Epidermal melanocyte (primary cell): ENCODE measurements around the gene MDFI.

ENCODE experiments used
- DNase-seq: peaks from one replicate; pipeline ENCODE4 v3.0.0; 2011; ENCODE audit warnings: low spot score; ENCODE audit not compliant: insufficient read length

Gene MDFI

GRCh38 chr6:41649596-41649995 lies 11.3 kb downstream of the MDFI start:
- DNase-seq, result no peak

DNA sequence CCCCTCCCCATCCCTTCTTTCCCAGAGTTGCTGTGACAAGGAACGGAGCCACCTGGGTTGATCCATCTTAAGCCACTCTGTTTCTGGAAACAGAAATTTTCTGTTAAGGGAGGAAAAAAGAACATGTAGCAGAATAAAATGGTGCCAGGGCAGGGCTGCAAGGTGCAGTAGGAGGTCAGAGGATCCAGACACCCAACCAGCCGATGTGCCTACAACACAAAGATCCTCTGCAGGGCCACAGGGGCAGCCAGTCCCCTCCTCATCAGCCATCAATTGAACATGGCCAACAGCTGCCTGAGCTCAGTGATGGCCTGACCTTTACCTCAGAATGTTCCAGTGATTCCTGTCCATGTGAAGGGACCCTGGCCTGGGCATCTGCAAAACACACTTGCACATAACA lies 11.9 kb downstream of the MDFI start:
- no peak for DNase-seq

GRCh38 chr6:41651246-41651961 lies 13.1 kb downstream of the MDFI start:
- no peak for DNase-seq

DNA sequence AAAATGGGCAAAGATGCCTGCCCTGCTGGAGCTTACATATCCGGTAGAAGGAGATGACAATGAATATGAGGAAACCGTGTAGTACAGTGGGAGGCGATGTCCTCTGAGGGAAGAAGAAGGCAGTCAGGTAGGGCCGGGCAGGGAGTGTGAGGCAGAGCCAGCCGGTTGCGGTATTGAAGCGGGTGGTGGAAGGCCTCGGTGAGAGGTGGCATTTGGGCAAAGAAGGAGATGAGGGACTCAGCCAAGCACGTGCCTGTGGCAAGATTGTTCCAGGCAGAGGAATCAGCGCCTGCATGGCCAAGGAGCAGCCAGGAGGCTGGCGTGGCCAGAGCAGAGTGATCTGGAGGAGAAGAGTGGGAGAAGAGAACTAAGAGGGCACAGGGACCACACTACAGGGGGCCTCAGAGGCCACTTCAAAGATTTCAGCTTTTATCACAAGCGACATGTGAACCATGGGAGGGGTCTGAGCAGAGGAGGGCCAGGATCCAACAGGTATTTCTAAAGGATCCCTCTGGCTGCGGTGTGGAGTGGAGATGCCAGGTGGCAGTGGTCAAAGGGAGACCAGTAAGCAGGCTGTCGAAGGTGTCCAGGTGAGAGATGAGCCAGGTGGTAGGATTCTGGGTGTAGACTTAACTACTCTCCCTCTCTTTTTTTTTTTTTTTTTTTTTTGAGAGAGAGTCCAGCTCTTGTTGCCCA lies 13.8 kb downstream of the MDFI start:
- DNase-seq, result no peak

DNA sequence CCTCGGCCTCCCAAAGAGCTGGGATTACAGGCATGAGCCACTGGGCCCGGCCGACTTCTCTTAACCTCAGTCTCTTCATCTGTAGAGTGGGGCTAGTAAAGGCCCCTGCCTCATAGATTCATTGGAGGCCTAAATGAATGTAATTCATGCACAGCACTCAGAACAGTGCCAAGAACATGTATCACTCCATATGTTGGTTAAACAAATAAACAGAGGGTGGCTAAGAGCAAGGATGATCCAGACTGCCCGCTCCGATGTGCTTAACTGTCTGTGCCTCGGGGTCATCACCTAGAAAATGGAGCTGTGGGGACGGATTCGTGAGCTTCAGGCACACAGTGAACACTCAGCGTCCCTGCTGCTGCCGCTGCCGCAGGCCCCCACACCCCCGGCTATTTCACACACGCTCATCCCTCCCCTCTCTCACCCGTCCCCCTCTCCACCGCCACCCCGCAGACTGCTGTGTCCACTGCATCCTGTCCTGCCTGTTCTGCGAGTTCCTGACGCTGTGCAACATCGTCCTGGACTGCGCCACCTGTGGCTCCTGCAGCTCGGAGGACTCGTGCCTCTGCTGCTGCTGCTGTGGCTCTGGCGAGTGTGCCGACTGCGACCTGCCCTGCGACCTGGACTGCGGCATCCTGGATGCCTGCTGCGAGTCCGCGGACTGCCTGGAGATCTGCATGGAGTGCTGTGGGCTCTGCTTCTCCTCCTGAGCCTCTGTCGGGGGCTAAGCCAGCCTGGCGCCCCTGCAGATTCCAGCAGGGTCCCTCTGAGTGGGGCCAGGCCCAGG lies 14.8 kb downstream of the MDFI start:
- no peak for DNase-seq

- no peak for DNase-seq
Measured at GRCh38 chr6:41653691-41654090, 15.4 kb downstream of the MDFI start.

DNA sequence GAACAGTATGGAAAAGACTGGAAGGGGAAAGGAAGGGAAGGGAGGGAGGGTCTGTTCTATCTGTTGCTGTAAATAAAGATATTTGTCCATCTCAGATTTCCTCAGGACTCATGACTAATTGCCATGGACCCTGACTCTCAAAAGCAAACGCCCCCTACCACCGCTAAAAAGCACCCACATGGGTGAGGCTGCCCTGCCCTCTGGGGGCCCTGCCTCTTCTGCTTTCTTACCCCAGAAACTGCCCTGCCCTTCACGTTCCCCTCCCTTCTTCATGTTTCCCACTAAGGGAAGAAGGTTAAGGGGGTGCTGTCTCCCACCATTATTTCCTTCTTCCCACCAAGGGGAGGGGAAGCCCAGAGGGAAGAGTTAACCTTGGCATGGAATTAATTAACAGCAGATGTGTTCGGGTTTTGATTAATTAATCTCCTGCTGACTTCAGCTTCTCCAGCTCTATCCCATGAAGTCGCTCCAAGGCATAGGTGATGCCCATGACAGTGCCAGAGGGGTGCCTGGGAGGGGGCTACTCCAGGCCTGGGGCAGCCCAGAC lies 16.0 kb downstream of the MDFI start:
- no peak for DNase-seq

DNA sequence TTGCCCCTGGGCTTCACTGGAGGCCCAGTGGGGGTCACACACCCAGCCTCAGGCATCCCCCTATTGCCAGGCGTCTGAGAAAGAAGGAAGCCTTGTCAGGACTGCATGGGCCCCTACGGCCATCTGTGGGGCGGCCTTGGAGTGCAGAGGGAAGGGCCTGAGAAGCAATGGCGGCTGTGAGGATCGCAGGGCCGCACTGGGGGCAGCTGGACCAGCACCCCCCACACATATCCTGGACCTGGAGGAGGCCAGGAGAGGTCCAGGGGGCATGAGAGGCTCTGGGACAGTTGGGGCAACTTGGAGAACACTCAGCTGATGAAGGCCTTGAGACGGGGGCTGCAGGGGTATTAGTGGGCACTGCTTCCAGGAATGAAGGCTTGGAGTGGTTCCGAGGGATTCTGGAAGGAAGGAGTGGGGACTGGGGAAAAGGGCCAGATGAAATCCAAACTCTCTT lies 16.5 kb downstream of the MDFI start:
- DNase-seq, result no peak

DNA sequence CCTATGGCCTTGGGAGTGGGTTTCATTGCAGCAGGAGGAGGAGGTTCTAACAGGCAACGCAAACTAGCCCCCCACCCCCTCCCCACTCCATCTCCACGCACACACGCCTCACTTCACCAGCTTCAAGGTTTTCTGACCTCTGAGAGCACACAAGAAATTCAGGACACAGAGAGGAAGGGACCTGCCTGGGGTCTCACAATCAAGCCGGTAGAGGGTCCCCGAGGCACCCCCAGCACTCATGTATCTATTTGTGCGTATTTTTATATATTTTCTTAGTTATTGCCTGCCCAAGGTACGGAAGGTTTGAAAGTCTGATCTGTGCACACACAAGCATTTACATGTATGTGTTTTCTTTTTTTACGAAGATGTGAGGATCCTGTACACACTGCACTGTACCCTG lies 16.9 kb downstream of the MDFI start:
- DNase-seq, result no peak

DNA sequence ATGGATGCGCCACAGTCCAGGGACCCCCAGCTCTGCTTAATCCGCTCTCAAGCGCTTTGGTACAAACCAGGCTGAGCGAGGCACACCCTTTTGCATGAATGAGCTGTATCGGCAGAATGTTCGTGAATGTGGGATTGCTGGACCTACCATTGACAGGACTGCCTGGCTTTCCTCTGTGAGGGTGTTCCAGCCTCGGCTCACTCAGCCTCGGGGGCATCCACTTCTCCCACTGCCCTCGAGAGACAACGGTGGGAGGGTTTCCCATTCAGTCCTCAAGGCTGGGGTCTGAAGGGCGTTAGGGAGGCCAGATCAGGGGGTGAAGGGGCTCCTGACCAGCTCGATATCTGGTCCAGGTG lies 17.4 kb downstream of the MDFI start:
- no peak for DNase-seq

DNA sequence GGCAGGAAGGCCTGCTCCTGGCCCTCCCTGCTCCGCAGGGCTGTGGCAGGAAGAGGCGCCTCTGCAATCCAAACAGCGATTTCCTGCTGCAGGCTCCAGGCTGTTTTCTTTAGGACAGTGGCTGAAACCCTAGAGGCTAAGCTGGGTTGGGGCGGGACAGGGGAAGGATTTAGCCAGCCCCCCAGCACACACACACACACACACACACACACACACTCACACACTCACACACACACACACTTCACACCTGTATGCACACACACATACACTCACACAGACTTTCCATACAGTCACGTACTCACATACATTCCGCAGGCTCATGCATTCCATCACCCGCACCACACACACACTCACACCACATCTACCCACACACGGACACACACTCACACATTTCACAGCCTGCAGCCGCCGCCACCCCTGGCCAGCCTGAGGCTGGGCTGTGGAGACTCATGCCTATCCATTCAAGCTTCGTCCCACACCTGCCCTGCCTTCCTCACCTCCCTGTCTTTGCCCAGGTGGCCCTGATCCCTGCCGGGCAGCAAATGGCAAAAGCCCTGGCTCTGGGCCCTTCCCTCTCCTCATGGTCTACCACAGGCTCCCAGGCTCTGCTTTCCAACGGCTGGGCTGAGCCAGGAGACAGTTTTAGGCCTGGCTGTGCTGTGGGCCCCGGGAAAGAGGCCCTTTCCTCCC lies 17.9 kb downstream of the MDFI start:
- DNase-seq, result no peak

DNA sequence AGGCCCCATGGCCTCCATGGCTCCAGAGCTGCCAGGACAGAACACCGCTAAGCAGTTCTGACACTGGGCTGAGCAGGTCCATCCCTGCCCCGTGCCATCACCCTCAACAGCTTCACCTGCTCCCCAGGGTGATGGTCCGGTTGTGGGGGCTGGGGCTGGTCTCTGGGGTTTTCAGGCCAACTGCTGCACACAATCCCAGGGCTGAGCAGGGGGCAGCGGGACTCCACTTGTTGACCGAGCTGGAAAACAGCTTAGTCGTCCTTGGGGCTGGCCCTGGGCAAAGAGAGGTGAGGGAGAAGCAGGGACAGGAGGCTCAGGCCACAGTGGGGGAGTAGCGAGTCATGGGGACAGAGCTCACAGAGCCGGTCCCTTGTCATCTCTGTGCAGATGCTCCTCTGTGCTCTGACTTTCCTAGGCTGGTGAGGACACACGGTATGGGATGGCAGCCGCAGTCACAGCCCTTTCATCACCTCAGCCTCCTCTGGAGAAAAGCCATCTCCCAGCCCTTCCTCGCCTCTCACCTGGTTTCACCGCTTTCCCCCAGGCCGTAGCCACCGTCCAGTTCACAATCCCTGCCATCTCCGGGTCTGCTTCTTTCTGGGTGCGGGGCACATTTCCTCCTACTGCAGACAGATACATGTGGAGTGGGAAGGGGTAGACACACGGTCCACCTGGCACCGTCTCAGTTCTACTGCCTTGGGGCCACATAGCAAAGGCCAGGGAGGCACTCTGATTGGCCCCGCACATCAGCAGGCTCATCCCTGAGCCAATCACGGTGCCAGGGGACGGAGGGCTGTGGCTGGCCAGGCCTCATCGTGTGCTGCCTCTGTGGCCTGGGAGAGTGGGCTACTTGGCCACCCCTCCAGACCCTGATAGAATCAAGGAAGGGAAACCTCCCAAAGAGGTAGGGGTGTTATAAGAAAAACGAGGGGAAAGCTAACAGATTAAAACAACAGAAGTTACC lies 19.1 kb downstream of the MDFI start:
- no peak for DNase-seq

GRCh38 chr6:41658636-41659035 lies 20.4 kb downstream of the MDFI start:
- DNase-seq, result no peak

DNA sequence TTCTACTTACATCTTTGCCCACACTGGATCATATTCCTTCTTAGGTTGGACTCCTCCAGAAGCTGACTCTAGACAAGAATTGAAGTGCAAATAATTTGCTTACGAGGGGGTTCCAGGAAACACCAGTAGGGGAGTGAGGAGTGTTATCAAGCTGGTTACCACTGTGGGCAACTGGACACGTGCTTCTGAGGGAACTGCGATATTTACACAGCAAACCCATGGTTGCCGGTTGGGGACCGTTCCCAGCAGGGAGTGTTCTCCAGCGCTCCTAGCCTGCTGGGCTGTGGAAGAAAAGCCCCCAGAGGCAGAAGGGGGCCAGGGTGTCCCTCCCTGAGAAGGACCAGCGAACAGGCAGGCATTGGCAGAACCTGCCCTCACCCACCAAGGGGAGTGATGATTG lies 21.7 kb downstream of the MDFI start:
- no peak for DNase-seq

GRCh38 chr6:41663568-41663967 lies 25.3 kb downstream of the MDFI start:
- DNase-seq, result no peak

DNA sequence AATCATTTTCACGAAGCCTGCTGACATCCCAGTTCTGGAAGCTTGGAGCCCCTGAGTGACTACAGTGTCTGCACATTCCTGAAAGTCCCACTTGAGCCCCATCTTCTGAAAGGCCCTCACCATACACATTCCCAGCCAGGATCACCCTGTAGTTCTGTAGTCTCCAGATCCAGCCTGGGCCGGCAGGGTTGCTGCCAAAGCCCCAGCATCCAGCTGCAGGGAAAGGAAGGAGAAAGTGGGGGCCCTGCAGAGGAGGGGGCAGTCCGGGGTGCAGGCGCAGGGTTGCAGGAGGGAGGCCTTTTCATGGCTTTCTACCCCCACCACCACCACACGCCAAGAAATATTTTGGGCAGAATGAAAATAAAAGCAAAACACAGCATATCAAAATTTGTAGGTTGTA lies 26.0 kb downstream of the MDFI start:
- no peak for DNase-seq

GRCh38 chr6:41667195-41667594 lies 28.9 kb downstream of the MDFI start:
- no peak for DNase-seq

DNA sequence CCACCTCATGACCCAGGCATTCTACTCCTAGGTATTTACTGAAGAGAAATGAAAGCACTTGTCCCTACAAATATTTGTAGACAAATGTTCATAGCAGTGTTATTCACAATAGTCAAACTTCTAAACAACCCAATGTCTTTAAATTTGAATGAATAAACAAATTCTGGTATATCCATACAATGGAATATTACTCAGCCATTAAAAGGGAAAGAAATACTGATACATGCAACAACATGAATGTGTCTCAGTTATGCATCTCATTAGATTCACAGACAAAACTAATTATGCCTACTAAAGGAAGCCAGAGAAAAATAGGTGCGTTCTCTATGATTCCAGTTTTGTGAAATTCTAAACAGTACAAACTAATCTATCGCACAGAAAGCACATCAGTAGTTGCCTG lies 30.7 kb downstream of the MDFI start:
- no peak for DNase-seq

DNA sequence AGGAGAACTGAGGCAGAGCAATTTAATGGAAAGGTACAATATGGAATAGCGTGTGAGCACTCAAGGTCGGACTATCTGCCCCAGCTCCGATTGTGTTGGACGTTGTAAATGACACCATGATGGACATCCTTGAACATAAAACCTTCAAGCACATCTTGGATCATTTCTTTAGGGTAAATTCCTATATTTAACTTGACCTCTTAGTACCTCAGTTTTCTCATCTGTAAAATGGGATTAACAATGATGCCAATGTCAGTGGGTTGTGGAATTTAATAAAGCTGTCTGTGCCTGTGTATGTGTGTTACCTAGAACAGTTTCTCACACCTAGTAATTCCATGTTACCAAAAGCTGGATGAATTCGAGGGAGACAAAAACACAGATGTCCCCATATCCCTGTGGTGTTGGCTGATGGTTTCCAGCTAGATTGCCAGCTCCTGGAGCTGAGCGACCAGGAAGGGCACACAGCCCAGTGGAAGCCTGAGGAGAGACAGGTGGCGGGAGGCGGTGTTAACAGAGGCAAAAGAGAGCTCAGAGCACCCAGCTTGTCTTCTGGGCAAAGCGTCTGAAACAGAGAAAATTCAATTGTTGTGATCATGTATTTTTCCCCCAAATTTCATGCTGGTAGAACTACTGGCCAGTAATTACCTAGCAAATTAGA lies 32.6 kb downstream of the MDFI start:
- DNase-seq, result no peak

- no peak for DNase-seq
Measured at GRCh38 chr6:41671376-41671775, 33.1 kb downstream of the MDFI start.
